Peyer's patch (tissue), 4 donors: Measurements from ENCODE around the gene ELF2.

Experiments
- POLR2A ChIP-seq, 2 donors: fragments of 450-650 bp; IDR thresholded peaks; one replicate each; pipeline ENCODE4 v1.5.1; 2017; ENCODE audit warnings: antibody characterized with exemption in 2 of 2, mild to moderate bottlenecking in 2 of 2, moderate library complexity in 2 of 2
- TF ChIP-seq, protein P1 (sequence below), 6 experiments: fragments of 450-650 bp in 4 of 6; fragments of 200-600 bp in 2 of 6; sonication (generic) in 1 of 6; IDR thresholded peaks; one replicate each; pipeline ENCODE4 v1.5.1; 2017 to 2019; ENCODE audit warnings: antibody characterized with exemption in 6 of 6, mild to moderate bottlenecking in 3 of 6, moderate library complexity in 1 of 6

DNA sequence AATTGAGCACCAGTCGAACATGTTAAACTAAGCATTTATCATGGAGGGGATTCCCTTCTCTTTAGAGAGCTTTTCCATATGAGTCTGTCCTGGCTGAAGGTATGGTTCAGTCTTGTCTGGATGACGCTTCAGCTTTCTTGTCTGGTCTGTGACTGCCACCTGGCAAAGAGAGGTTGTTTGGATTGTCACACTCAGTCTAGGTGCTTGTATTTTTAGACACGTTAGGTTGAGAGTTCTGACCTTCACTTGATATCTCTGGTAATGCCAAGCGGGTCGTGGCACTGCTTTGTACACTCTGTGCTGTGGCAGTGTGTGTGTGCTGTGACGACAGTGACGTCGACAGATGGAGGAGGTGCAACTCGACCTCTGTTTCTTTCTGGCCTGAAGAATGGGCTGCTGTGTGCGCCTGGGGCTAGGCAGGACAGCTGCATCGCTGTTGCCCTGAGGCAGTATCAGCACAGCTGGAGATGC lies 148.8 kb downstream of the ELF2 start:
- TF ChIP-seq, protein P1, sequence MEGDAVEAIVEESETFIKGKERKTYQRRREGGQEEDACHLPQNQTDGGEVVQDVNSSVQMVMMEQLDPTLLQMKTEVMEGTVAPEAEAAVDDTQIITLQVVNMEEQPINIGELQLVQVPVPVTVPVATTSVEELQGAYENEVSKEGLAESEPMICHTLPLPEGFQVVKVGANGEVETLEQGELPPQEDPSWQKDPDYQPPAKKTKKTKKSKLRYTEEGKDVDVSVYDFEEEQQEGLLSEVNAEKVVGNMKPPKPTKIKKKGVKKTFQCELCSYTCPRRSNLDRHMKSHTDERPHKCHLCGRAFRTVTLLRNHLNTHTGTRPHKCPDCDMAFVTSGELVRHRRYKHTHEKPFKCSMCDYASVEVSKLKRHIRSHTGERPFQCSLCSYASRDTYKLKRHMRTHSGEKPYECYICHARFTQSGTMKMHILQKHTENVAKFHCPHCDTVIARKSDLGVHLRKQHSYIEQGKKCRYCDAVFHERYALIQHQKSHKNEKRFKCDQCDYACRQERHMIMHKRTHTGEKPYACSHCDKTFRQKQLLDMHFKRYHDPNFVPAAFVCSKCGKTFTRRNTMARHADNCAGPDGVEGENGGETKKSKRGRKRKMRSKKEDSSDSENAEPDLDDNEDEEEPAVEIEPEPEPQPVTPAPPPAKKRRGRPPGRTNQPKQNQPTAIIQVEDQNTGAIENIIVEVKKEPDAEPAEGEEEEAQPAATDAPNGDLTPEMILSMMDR (IDR thresholded peaks at IDR 0.05): no peak
- no peak for TF ChIP-seq POLR2A (IDR thresholded peaks at IDR 0.05)
